HepG2 (cell line): ENCODE data around the gene BLOC1S4. TPM values are rescaled to one million over a fixed set of nuclear protein-coding genes. Genes with fewer than 3 reads are reported as not detected.

Experiments
- AGO2 ChIP-seq: fragments of 200-400 bp; formaldehyde crosslinking; optimal IDR thresholded peaks from 2 replicates; pipeline ENCODE3; 2017; ENCODE audit warnings: mild to moderate bottlenecking, low read depth, low read length, moderate library complexity
- CREB1 ChIP-seq, 2 experiments: fragments of 450-650 bp in 1 of 2; IDR thresholded peaks; 2 replicates each; pipeline ENCODE4 v1.6.1; 2016 to 2017; ENCODE audit warnings: control low read depth in 1 of 2, mild to moderate bottlenecking in 1 of 2, missing compliant biosample characterization in 1 of 2, missing genetic modification characterization in 1 of 2
- ESRRA ChIP-seq: sonication (generic); formaldehyde crosslinking; IDR thresholded peaks from 2 replicates; pipeline ENCODE4 v1.5.1; 2020; ENCODE audit warnings: mild to moderate bottlenecking, low read depth, missing genetic modification reagents
- NR2F1 ChIP-seq, 2 experiments: fragments of 450-650 bp in 1 of 2; formaldehyde crosslinking in 1 of 2; IDR thresholded peaks; 2 replicates each; pipeline versions ENCODE4 v1.5.0 to v1.6.1; 2016 to 2020; ENCODE audit warnings: mild to moderate bottlenecking in 1 of 2, missing compliant biosample characterization in 1 of 2, missing genetic modification reagents in 1 of 2, moderate library complexity in 1 of 2
- POLR2G ChIP-seq: fragments of 200-400 bp; formaldehyde crosslinking; IDR thresholded peaks from 2 replicates; pipeline ENCODE4 v1.6.1; 2018; ENCODE audit warnings: mild to moderate bottlenecking, low read depth, low read length, moderate library complexity
- RXRB ChIP-seq: IDR thresholded peaks from 2 replicates; pipeline ENCODE4 v1.6.1; 2016; ENCODE audit warnings: borderline replicate concordance, missing genetic modification reagents, missing compliant biosample characterization
- TARDBP ChIP-seq: sonication (generic); formaldehyde crosslinking; IDR thresholded peaks from 2 replicates; pipeline ENCODE4 v1.8.0; 2022; ENCODE audit warnings: mild to moderate bottlenecking, missing genetic modification reagents
- ZBTB1 ChIP-seq: sonication (generic); formaldehyde crosslinking; IDR thresholded peaks from 2 replicates; pipeline ENCODE4 v1.4.0; 2020; ENCODE audit warnings: missing genetic modification reagents, borderline replicate concordance
- ZBTB4 ChIP-seq: sonication (generic); formaldehyde crosslinking; IDR thresholded peaks from 2 replicates; pipeline ENCODE4 v1.4.0; 2020; ENCODE audit warnings: missing genetic modification reagents, mild to moderate bottlenecking, borderline replicate concordance
- ZNF430 ChIP-seq: sonication (generic); formaldehyde crosslinking; IDR thresholded peaks from 2 replicates; pipeline ENCODE4 v1.9.0; 2021; ENCODE audit warnings: mild to moderate bottlenecking, missing genetic modification reagents
- ZNF891 ChIP-seq: sonication (generic); formaldehyde crosslinking; IDR thresholded peaks from 2 replicates; pipeline ENCODE4 v1.5.0; 2020; ENCODE audit warnings: mild to moderate bottlenecking, missing genetic modification reagents
- polyA plus RNA-seq, 8 experiments: library from polyadenylated mRNA; depleted of rRNA in 3 of 8; stranded (reverse) in 7 of 8; unstranded in 1 of 8; fragments of >200 nt; fragmentation: Illumina TruSeq in 4 of 8; extraction: Trizol in 4 of 8; gene quantifications; 2 replicates each; pipeline versions ENCODE4 v1.2.1 to v1.2.3, GENCODE V29; 2011 to 2016; ENCODE audit warnings: low read depth in 4 of 8, missing spikeins in 1 of 8, mixed read lengths in 1 of 8; ENCODE audit not compliant: insufficient read depth in 1 of 8
- total RNA-seq, 5 experiments: library from RNA; depleted of rRNA; stranded (reverse); fragments of >200 nt; fragmentation: Illumina TruSeq; extraction: Trizol; gene quantifications; 2 replicates each; pipeline ENCODE4 v1.2.3, GENCODE V29; 2016; ENCODE audit warnings: low read depth in 1 of 5
- TF ChIP-seq, protein P1 (sequence below): sonication (generic); formaldehyde crosslinking; IDR thresholded peaks from 2 replicates; pipeline ENCODE4 v1.5.0; 2020; ENCODE audit warnings: mild to moderate bottlenecking, missing genetic modification reagents
- TF ChIP-seq, protein P2 (sequence below): sonication (generic); formaldehyde crosslinking; IDR thresholded peaks from 2 replicates; pipeline ENCODE4 v1.4.0; 2020; ENCODE audit warnings: missing genetic modification reagents
- TF ChIP-seq, protein P3 (sequence below): IDR thresholded peaks from 2 replicates; pipeline ENCODE4 v1.6.1; 2018; ENCODE audit warnings: missing genetic modification reagents
- TF ChIP-seq, protein P4 (sequence below): sonication (generic); formaldehyde crosslinking; IDR thresholded peaks from 2 replicates; pipeline ENCODE4 v1.4.0; 2020; ENCODE audit warnings: mild to moderate bottlenecking, missing genetic modification reagents

Gene BLOC1S4
- total and polyA plus RNA-seq, 2 of the 13 experiments (the other 11 are each of a cell fraction or from before 2014, with no cell fraction given) = 15.5 to 20.9 TPM

GRCh38 chr4:6689506-6689960 lies 26.4 kb upstream of the BLOC1S4 start (continued):
- TF ChIP-seq ZBTB4 (CRISPR knock-in tag) = no peak
- no peak for TF ChIP-seq TARDBP (CRISPR knock-in tag)
- TF ChIP-seq, protein P1, sequence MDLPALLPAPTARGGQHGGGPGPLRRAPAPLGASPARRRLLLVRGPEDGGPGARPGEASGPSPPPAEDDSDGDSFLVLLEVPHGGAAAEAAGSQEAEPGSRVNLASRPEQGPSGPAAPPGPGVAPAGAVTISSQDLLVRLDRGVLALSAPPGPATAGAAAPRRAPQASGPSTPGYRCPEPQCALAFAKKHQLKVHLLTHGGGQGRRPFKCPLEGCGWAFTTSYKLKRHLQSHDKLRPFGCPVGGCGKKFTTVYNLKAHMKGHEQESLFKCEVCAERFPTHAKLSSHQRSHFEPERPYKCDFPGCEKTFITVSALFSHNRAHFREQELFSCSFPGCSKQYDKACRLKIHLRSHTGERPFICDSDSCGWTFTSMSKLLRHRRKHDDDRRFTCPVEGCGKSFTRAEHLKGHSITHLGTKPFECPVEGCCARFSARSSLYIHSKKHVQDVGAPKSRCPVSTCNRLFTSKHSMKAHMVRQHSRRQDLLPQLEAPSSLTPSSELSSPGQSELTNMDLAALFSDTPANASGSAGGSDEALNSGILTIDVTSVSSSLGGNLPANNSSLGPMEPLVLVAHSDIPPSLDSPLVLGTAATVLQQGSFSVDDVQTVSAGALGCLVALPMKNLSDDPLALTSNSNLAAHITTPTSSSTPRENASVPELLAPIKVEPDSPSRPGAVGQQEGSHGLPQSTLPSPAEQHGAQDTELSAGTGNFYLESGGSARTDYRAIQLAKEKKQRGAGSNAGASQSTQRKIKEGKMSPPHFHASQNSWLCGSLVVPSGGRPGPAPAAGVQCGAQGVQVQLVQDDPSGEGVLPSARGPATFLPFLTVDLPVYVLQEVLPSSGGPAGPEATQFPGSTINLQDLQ (CRISPR knock-in tag) = no peak
- no peak for TF ChIP-seq POLR2G
- peak; percentile 49 for TF ChIP-seq AGO2
- no peak for TF ChIP-seq ZNF891 (CRISPR knock-in tag)
- no peak for TF ChIP-seq ESRRA
- TF ChIP-seq, protein P2, sequence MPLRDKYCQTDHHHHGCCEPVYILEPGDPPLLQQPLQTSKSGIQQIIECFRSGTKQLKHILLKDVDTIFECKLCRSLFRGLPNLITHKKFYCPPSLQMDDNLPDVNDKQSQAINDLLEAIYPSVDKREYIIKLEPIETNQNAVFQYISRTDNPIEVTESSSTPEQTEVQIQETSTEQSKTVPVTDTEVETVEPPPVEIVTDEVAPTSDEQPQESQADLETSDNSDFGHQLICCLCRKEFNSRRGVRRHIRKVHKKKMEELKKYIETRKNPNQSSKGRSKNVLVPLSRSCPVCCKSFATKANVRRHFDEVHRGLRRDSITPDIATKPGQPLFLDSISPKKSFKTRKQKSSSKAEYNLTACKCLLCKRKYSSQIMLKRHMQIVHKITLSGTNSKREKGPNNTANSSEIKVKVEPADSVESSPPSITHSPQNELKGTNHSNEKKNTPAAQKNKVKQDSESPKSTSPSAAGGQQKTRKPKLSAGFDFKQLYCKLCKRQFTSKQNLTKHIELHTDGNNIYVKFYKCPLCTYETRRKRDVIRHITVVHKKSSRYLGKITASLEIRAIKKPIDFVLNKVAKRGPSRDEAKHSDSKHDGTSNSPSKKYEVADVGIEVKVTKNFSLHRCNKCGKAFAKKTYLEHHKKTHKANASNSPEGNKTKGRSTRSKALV (CRISPR knock-in tag) = no peak
- TF ChIP-seq RXRB (CRISPR knock-in tag) = no peak; the same call in 1 of the 2 replicates
- TF ChIP-seq, protein P3, sequence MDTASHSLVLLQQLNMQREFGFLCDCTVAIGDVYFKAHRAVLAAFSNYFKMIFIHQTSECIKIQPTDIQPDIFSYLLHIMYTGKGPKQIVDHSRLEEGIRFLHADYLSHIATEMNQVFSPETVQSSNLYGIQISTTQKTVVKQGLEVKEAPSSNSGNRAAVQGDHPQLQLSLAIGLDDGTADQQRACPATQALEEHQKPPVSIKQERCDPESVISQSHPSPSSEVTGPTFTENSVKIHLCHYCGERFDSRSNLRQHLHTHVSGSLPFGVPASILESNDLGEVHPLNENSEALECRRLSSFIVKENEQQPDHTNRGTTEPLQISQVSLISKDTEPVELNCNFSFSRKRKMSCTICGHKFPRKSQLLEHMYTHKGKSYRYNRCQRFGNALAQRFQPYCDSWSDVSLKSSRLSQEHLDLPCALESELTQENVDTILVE (CRISPR knock-in tag) = no peak
- TF ChIP-seq ZBTB1 (CRISPR knock-in tag) = peak; percentile 54; the same call in 1 of the 2 replicates
- TF ChIP-seq ZNF430 (CRISPR knock-in tag) = no peak; the same call in 1 of the 2 replicates
- TF ChIP-seq, protein P4, sequence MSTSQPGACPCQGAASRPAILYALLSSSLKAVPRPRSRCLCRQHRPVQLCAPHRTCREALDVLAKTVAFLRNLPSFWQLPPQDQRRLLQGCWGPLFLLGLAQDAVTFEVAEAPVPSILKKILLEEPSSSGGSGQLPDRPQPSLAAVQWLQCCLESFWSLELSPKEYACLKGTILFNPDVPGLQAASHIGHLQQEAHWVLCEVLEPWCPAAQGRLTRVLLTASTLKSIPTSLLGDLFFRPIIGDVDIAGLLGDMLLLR (CRISPR knock-in tag) = no peak
- no peak for TF ChIP-seq CREB1 (IDR thresholded peaks at IDR 0.05)
- no peak for TF ChIP-seq CREB1 (CRISPR knock-in tag; IDR thresholded peaks at IDR 0.05)
- TF ChIP-seq NR2F1 (CRISPR knock-in tag; IDR thresholded peaks at IDR 0.05) = no peak
